Choroid plexus epithelial cell (primary cell): ENCODE results near the gene TNS2.

Experiments
- DNase-seq: peaks from one replicate; pipeline ENCODE4 v3.0.0-alpha.2; 2010; ENCODE audit warnings: low read depth
- H3K4me3 ChIP-seq: 2 replicates; pipeline ENCODE4 v1.5.1; 2011; ENCODE audit warnings: low read depth, mild to moderate bottlenecking, control low read depth, low read length, moderate library complexity
- TF ChIP-seq, protein P1 (sequence below): conservative IDR thresholded peaks from 2 replicates; pipeline ENCODE4 v1.5.1; 2011; ENCODE audit warnings: low read depth, mild to moderate bottlenecking, control low read depth, inconsistent platforms, low read length, moderate library complexity

Gene TNS2

DNA sequence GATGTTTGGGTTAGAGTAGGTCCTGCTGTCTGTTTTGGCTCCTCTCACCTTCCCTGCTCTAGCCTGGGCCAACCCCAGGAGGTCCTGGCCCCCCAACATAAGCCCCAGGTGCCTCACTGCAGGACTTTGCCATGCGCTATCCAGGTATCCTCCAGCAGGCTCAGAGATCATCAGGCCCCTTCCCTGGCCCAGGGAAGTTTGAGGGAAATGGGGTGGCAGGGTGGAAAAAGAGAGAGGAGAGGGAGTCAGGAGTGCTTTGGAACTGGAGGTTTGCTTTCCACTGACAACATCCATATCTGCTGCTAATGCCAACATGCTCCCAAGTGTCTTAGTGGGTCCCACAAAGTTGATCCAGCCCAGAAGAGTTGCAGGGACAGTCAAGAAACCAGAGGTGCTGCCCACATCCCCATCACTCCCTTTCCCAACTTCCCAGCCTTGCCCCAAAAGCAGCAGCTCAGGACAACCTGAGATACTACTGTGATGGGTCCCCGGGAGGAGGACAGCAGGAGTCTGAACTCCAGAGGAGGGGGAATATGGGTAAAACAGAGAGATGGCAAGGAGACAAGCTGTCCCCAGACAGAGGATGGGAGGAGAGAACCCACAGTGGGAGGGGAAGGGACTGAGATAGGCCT is 677 bp downstream of the TNS2 start:
- DNase-seq = no peak
- TF ChIP-seq, protein P1, sequence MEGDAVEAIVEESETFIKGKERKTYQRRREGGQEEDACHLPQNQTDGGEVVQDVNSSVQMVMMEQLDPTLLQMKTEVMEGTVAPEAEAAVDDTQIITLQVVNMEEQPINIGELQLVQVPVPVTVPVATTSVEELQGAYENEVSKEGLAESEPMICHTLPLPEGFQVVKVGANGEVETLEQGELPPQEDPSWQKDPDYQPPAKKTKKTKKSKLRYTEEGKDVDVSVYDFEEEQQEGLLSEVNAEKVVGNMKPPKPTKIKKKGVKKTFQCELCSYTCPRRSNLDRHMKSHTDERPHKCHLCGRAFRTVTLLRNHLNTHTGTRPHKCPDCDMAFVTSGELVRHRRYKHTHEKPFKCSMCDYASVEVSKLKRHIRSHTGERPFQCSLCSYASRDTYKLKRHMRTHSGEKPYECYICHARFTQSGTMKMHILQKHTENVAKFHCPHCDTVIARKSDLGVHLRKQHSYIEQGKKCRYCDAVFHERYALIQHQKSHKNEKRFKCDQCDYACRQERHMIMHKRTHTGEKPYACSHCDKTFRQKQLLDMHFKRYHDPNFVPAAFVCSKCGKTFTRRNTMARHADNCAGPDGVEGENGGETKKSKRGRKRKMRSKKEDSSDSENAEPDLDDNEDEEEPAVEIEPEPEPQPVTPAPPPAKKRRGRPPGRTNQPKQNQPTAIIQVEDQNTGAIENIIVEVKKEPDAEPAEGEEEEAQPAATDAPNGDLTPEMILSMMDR = no peak
- H3K4me3 ChIP-seq = peak overlapping the region; percentile 70

DNA sequence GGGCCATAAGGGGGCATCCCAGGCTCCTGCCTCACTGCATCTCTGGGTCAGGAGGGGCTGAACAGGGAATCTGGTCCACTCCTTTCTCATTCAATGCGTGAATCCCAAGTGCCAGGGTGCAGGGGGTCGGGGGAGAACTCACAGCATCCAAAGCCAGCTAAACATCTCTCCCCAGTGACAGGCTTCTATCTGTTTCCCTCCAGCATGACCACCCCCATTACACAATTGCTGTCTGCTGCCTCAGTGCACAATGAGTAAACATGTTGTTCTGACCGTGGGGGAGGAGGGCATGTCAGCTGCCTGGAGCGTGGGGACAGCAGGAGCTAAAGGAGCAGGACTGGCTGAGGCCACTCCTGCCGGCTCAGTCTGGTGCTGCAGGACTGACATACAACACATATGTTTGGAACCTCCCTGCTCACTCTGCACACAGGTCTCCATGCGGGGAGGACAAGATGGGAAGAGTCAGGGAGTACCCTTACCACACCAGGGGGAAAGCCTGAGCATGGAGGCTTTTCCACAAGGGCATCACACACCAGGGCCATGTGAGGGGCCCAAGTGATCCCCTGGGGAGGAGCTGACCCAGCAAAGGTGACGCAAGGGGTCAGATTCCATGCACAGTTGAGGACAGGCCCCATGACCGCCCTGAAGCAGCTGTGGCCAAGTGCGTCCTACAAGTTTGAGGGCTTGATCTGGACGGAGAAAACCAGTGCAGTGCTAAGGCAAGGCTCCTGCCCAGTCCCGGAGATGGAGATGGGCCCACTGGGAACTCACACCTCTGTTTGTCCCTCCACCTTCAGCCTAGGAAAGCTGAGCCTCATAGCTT is 1.4 kb downstream of the TNS2 start:
- TF ChIP-seq, protein P1 = peak; percentile 28
- peak; percentile 92 for DNase-seq
- H3K4me3 ChIP-seq = peak overlapping the region; percentile 70

DNA sequence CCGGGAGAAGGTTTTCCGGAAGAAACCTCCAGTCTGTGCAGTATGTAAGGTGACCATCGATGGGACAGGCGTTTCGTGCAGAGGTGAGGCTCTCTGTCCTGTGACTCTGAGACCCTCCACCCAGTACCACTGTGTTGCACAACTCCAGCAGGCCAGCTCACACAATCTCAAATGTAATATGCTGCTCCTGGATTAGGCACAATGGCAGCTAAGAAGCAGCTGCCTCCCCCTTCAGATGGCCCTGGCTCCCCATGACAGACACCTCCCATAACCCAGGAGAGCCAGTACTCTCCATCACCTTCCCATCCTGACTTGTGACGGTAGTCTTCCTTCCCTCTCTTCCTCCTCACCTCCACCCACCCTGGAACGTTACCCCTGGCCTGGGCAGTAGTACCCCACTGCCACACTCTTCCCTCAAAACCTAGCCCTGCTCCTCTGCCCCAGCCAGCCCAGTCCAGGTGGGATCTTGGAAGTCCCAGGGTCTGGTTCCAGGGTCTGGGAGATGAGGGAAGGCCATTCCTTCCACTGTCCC is 2.1 kb downstream of the TNS2 start:
- H3K4me3 ChIP-seq = peak overlapping the region; percentile 70
- DNase-seq = no peak
- TF ChIP-seq, protein P1 = no peak

DNA sequence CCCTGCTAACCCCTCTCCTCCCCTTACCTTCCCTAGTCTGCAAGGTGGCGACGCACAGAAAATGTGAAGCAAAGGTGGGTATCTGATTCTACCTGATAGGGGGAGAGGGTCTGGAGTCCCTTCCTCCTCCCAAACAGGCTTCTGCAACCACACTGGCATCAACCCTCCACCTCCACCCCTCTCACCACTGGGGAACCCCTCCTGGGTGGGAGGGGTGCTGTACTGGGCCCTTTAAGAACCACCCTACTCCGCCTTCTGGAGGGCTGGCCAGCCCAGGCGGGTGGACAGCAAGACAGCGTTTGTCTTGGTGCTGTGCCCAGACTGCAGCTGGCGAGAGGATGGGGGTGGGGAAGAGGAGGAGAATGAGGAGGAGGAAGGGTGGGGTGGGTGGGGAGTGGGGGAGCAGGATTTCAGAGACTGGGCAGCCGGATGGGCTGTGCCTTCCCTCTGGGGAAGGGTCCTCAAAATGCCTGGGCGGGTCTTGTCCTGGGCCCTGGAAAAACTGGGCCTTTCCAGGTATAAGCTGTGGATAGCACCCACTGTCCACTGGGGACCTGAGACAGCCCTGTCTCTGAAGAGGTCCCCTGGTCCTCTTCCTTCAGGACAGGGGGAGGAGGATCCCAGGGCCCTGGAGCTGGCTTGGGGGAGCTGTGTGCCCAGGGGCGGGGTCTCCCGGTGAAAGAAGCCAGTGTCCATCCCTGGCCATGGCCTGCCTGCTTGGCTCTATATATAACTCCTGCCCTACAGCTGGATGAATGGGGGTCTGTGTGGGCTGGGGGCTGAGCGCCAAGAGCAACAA is 2.8 kb downstream of the TNS2 start:
- peak; percentile 91 for DNase-seq
- TF ChIP-seq, protein P1 = peak; percentile 0
- peak overlapping the region; percentile 70 for H3K4me3 ChIP-seq

DNA sequence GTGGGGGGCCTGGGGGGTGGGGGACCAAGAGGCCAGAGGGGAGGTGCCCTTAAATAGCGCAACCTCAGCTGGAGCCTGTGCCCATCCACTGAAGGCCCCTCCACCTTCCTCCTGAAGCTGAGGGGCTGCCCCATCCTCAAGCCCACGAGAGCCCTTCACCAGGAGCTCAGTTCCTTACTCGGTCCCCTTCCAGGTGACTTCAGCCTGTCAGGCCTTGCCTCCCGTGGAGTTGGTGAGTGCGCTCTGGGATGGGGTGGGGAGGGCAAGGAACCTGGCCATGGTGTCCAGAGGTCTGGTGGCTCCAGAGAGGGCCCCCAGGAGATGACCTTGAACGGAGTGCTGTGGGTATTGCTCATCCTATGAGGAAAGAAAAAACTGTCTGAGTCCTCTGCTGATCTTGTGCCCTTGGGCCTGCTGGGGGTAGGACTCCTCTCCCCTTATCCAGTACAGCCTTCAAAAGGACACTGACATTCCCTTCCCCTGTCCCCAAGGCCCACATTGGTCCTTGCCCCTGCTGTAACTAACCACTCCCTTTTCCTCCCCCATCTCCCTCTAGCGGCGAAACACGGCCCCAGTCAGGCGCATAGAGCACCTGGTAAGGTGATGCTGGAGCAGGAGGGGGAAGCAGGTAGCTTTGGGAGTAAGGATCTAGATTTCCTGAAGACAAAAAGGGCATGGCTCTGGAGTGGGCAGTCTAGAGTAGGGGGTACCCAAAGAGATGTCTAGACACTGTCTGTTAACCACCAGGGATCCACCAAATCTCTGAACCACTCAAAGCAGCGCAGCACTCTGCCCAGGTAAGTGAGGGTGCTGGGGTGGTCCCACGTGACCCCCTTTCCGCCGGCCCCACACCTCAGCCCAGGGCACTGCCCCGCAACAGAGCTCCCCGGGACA is 3.6 kb downstream of the TNS2 start:
- peak; percentile 38 for DNase-seq

More for the DNA sequence above, 3.6 kb downstream of the TNS2 start:
- H3K4me3 ChIP-seq = peak overlapping the region; percentile 57
- TF ChIP-seq, protein P1 = peak; percentile 77
